Smooth muscle cell of trachea (primary cell): ENCODE results near the gene STAT4. TPM values are rescaled to one million over a fixed set of nuclear protein-coding genes. Genes with fewer than 3 reads are reported as not detected.

Source experiments
- total RNA-seq: library from RNA; depleted of rRNA; stranded (reverse); fragments of >200 nt; gene quantifications from 2 replicates; pipeline ENCODE4 v1.2.1, GENCODE V29; 2014

STAT4 gene
- total RNA-seq, result 0.99 and 1.2 TPM in 2 replicates

GRCh38 chr2:191150600-191151330 lies at the start of gene STAT4:
STAT4 (minus strand) TSS chr2:191150994; CDS start chr2:191148203, 2,791 bp downstream.

GRCh38 chr2:191013932-191014652 lies 136.7 kb downstream of the STAT4 start, which contains the start of gene STAT1:
STAT1 (minus strand) TSS chr2:191014171; CDS start chr2:191010003, 4,168 bp downstream.

Other genes with a start within 250 kb of the STAT4 start
- 105 and 164 TPM in 2 replicates for gene STAT1, start 136.8 kb downstream of the STAT4 start, total RNA-seq
- 104 and 109 TPM in 2 replicates for gene MYO1B, start 94.4 kb upstream of the STAT4 start, total RNA-seq